OCI-LY7 (cell line): Measurements from ENCODE around the gene C1orf21. TPM values are rescaled to one million over a fixed set of nuclear protein-coding genes. Genes with fewer than 3 reads are reported as not detected.

ENCODE experiments used
- BruUV-seq: library from RNA; stranded (reverse); fragments of 400-500 nt; replicated peaks from 2 replicates; lab custom pipeline; 2021; lab: Mats Ljungman, UMichigan
- CTCF ChIA-PET: fragments of 300-600 bp; sonication (Branson Sonifier 250); formaldehyde crosslinking; loops from one replicate; lab custom pipeline; 2022; ENCODE audit warnings: antibody characterized with exemption; ENCODE audit not compliant: unreplicated experiment; lab: Charles Lee
- POLR2A ChIA-PET: fragments of 300-600 bp; sonication (Branson Sonifier 250); formaldehyde crosslinking; loops from one replicate; lab custom pipeline; 2022; ENCODE audit warnings: antibody characterized with exemption; lab: Charles Lee
- DNase-seq: peaks from one replicate; pipeline ENCODE4 v3.0.0-alpha.2; 2015; ENCODE audit warnings: low spot score
- H2AFZ ChIP-seq: fragments of 200-600 bp; sonication (generic), shearing (Covaris generic); 2 replicates; pipeline ENCODE4 v1.6.1; 2014; ENCODE audit warnings: mild to moderate bottlenecking, antibody characterized with exemption, low read length, moderate library complexity
- H3K27ac ChIP-seq: fragments of 200-600 bp; sonication (generic); 2 replicates; pipeline ENCODE4 v1.5.1; 2014; ENCODE audit warnings: mixed run types, low read depth, mild to moderate bottlenecking, moderate library complexity, low read length, inconsistent platforms; ENCODE audit not compliant: poor library complexity, severe bottlenecking
- H3K36me3 ChIP-seq: fragments of 200-600 bp; sonication (generic); 2 replicates; pipeline ENCODE4 v1.6.1; 2014; ENCODE audit warnings: mild to moderate bottlenecking, antibody characterized with exemption, low read length, moderate library complexity, mixed read lengths; ENCODE audit not compliant: insufficient read depth
- H3K4me1 ChIP-seq: fragments of 200-600 bp; sonication (generic); 2 replicates; pipeline ENCODE4 v1.5.1; 2014; ENCODE audit warnings: mild to moderate bottlenecking, low read length; ENCODE audit not compliant: insufficient read depth, poor library complexity, severe bottlenecking
- H3K4me2 ChIP-seq: fragments of 200-600 bp; sonication (generic); 2 replicates; pipeline ENCODE4 v1.6.1; 2014; ENCODE audit warnings: mild to moderate bottlenecking, low read length
- H3K4me3 ChIP-seq: fragments of 200-600 bp; sonication (generic); 2 replicates; pipeline ENCODE4 v1.5.1; 2014; ENCODE audit warnings: mild to moderate bottlenecking, low read depth, low read length; ENCODE audit not compliant: poor library complexity, severe bottlenecking
- H3K79me2 ChIP-seq: fragments of 200-600 bp; sonication (generic); 2 replicates; pipeline ENCODE4 v1.6.1; 2016; ENCODE audit warnings: low read depth, mild to moderate bottlenecking, low read length, moderate library complexity, mixed read lengths; ENCODE audit not compliant: insufficient read depth
- H3K9me2 ChIP-seq: fragments of 200-600 bp; sonication (generic); 2 replicates; pipeline ENCODE4 v1.6.1; 2016; ENCODE audit warnings: mild to moderate bottlenecking, low read length, mixed read lengths; ENCODE audit not compliant: insufficient read depth
- H3K9me3 ChIP-seq: fragments of 200-600 bp; sonication (generic); 2 replicates; pipeline ENCODE4 v1.6.1; 2014; ENCODE audit warnings: mild to moderate bottlenecking, mixed run types, low read length, mixed read lengths
- H4K20me1 ChIP-seq: fragments of 200-600 bp; sonication (generic); 2 replicates; pipeline ENCODE4 v1.6.1; 2014; ENCODE audit warnings: mild to moderate bottlenecking, antibody characterized with exemption, low read length, moderate library complexity, mixed read lengths; ENCODE audit not compliant: insufficient read depth
- CTCF ChIP-seq: fragments of 200-600 bp; sonication (generic); conservative IDR thresholded peaks from 2 replicates; pipeline ENCODE4 v1.5.1; 2014; ENCODE audit warnings: mild to moderate bottlenecking, antibody characterized with exemption, low read length, moderate library complexity, mixed read lengths
- EZH2phosphoT487 ChIP-seq: fragments of 200-600 bp; sonication (generic); IDR thresholded peaks from 2 replicates; pipeline ENCODE4 v1.6.1; 2018; ENCODE audit warnings: low read depth, borderline replicate concordance, mild to moderate bottlenecking, mixed run types, antibody characterized with exemption, low read length, moderate library complexity, mixed read lengths
- intact Hi-C: fragments of 100-400 bp; cut with micrococcal nuclease; formaldehyde crosslinking; loops from one replicate; pipeline ENCODE4 v1.10.0; 2022; ENCODE audit not compliant: unreplicated experiment
- total RNA-seq, 2 experiments: library from RNA; depleted of rRNA in 1 of 2; stranded (reverse); fragments of >200 nt in 1 of 2; shearing (Covaris generic) in 1 of 2; gene quantifications; 2 replicates each; pipeline ENCODE4 v1.2.3, GENCODE V29; 2014 to 2022

Gene C1orf21
- total RNA-seq, 2 experiments from 2014 or later: not detected

DNA sequence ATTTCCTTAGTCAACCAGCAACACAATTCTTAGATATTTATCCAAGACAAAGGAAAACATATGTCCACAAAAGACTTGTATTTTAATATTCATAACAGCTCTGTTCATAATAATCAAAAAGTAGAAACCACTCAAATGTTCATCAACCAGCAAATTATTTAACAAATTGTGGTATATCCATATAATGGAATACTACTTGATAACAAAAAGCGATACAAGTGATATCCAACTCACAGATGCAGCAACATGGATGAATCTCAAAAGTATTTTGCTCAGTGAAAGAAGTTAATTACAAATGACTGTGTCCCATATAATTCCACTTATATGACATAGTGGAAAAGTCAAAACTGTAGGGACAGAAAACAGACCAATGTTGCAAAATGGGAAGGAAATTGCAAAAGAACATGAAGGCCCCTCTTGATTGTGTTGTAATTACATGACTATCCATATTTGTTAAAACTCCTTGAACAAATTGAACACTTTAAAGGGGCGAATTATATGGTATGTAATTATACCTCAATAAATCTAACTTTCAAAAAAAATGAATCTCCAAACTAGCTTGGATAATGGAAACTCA is 250.9 kb downstream of the C1orf21 start:
- CTCF ChIA-PET: no interaction called here

DNA sequence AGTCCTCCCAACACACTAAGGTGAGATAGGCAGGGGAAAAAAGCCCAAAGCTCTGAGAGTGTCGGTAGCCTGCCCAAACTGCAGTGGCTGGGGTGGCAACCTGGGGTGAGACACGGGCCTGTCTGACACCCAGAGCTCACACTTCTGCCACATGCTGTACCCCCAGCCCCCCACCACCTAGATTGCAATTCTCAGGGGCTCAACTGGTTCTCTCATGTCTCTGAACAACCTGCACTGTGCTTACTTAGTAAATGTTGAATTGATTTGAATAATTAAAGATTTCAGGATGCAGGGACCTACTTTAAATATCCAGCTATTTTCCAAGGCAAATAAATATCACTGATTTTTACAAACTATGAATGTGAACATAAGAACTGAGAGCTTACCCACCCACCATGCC is 252.4 kb downstream of the C1orf21 start:
- Histone ChIP-seq H3K4me2 (no peak overlapping the region), H3K9me3 (no peaks in the 10 kb centered on the region), H3K79me2 (no peaks in the 10 kb centered on the region), H3K4me1 (no peaks in the 10 kb centered on the region), H3K27ac (no peak overlapping the region), H3K9me2 (no peaks in the 10 kb centered on the region), H2AFZ (no peak overlapping the region), H3K4me3 (no peak overlapping the region), H3K36me3 (no peaks in the 10 kb centered on the region), H4K20me1 (no peaks in the 10 kb centered on the region)
- intact Hi-C loops: no loop called here
- ChIA-PET POLR2A (no interaction called here), CTCF (no interaction called here)
- no peak for DNase-seq
- TF ChIP-seq CTCF: no peak
- TF ChIP-seq EZH2phosphoT487: no peak
- BruUV-seq: no TSS peak

More for the DNA sequence above, 250.9 kb downstream of the C1orf21 start:
- Histone ChIP-seq H4K20me1 (no peaks in the 10 kb centered on the region), H3K9me2 (no peaks in the 10 kb centered on the region), H2AFZ (no peak overlapping the region), H3K4me2 (no peak overlapping the region), H3K9me3 (no peaks in the 10 kb centered on the region), H3K79me2 (no peaks in the 10 kb centered on the region), H3K4me3 (no peak overlapping the region), H3K27ac (no peak overlapping the region), H3K4me1 (no peaks in the 10 kb centered on the region), H3K36me3 (no peaks in the 10 kb centered on the region)
- intact Hi-C loops: no loop called here
- DNase-seq: no peak
- POLR2A ChIA-PET: no interaction called here
- TF ChIP-seq CTCF (no peak), EZH2phosphoT487 (no peak)
- BruUV-seq: no TSS peak

DNA sequence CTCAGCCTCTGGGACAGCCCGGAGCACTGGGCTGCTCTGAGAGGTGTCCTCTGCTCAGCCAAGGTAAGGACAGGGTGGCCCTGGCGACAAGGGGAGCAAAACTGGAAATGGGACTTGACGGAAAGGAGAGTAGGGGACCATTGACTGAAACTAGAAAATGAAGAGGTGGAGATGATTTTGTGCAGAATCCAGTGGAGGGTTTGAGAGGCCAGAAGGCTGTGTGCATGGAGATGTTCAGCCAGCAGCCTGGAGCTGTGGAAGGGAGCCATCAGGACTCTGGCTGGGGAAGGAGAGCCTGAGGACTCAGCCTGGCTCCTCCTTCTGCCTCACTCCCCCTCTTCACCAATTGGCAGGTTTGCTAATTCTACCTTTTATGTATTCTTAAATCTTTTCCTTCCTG is 253.7 kb downstream of the C1orf21 start:
- no peaks in the 10 kb centered on the region for H4K20me1 ChIP-seq
- no peaks in the 10 kb centered on the region for H3K36me3 ChIP-seq
- intact Hi-C loops: no loop called here
- ChIA-PET POLR2A (no interaction called here), CTCF (no interaction called here)
- no peak overlapping the region for H2AFZ ChIP-seq
- no peak overlapping the region for H3K4me3 ChIP-seq
- no peak for DNase-seq
- BruUV-seq: no TSS peak
- H3K4me2 ChIP-seq: no peak overlapping the region
- no peaks in the 10 kb centered on the region for H3K9me3 ChIP-seq
- no peaks in the 10 kb centered on the region for H3K4me1 ChIP-seq
- H3K9me2 ChIP-seq: no peaks in the 10 kb centered on the region
- no peaks in the 10 kb centered on the region for H3K79me2 ChIP-seq
- H3K27ac ChIP-seq: no peak overlapping the region
- TF ChIP-seq EZH2phosphoT487 (no peak), CTCF (no peak)
